ENCODE data around the gene GUCA1A. TPM values are rescaled to one million over a fixed set of nuclear protein-coding genes. Genes with fewer than 3 reads are reported as not detected.
"Not testable (repeated sequence)": the region's sequence is repeated elsewhere in the genome, so short reads cannot be mapped to it uniquely, and the experiment has no call there.

Gene GUCA1A
- total RNA-seq, 1 donor from 2014 or later, result not detected

DNA sequence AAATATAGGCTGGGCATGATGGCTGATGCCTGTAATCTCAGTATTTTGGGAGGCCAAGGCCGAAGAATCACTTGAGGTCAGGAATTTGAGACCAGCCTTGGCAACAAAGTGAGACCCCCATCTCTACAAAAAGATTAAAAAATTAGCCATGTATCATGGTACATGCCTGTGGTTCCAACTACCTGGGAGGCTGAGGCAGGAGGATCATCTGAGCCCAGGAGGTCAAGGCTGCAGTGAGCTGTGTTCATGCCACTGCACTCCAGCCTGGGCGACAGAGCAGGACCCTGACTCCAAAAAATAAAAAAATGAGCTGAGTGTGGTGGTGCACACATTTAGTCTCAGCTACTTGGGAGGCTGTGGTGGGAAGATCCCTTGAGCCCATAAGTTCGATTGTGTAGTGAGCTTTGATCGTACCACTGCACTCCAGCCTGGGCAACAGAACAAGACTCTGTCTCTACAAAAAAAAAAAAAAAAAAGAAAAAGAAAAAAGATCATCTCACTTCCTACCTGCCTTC, 31.7 kb downstream of the GUCA1A start:
- no peak for DNase-seq (ENCODE audit: low read depth in 2 of 2)

- DNase-seq (ENCODE audit: low read depth in 2 of 2), result not testable (repeated sequence)
These were observed 34.4 kb downstream of the GUCA1A start for GRCh38 chr6:42207559-42207958.

- DNase-seq (ENCODE audit: low read depth in 2 of 2), result peak in 1 of 2 donors; percentile 96
These were observed 37.4 kb downstream of the GUCA1A start for GRCh38 chr6:42210551-42210950.

GRCh38 chr6:42211726-42212125, 38.6 kb downstream of the GUCA1A start:
- DNase-seq (ENCODE audit: low read depth in 2 of 2), result no peak

GRCh38 chr6:42212442-42212841, 39.3 kb downstream of the GUCA1A start:
- DNase-seq (ENCODE audit: low read depth in 2 of 2), result no peak

- DNase-seq (ENCODE audit: low read depth in 2 of 2), result not testable (repeated sequence)
These were observed 43.3 kb downstream of the GUCA1A start for GRCh38 chr6:42216495-42216894.

DNA sequence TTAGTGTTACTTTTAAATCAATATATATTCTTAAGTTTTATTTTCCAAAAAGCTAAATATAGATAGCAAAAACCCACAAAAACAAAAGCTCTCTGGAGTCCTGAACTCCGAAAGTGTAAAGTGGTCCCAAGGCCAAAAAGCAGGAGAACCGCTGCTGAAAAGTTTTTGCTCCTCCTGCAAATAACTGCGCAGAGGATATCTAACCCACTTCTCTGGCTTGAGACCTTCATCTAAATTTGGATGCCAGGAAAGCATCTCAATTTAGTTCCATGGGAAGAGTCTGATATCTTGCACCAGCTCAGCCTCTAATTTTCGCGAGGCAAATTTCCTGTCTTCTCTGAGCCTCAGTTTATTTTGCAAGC, 44.0 kb downstream of the GUCA1A start:
- DNase-seq (ENCODE audit: low read depth in 2 of 2), result peak in 1 of 2 donors; percentile 10

DNA sequence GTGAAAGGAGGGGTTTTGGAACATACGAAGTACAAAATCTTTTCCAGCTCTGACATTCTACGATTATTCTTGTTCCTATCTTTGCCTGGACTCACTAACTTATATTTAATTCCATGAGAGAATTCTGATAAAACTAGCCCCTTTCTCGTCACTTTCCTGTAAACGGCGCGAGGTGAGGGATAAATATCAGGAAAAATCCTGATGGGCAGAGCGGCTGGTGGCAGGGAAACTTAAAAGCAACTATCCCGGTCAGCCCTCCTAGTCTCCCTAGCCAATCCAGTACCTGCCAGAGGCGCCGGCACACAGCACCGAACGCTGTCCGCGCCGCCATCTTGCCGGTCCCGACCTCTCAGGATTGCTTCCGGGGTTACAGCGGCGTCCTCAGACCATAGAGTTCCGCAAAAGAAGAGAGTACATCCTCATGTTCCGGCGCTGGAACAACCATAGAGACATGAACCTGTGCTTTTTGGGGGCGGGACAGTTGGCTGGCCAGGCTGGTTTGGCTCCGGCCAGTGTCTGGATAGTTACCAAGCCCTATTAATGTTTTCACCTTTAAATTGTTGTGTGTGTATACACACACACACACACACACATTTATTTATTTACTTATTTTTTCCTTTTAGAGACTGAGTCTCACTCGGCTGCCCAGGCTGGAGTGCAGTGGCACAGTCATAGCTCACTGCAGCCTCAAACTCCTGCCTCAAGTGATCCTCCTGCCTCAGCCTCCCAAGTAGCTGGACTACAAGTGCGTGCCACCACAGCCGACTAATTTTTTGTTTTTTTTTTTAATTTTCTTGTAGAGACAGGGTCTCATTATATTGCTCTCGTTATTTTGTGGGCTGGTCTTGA, 44.6 kb downstream of the GUCA1A start, which contains the start of gene MRPS10:
TSS of gene MRPS10 (minus strand) at position 343 of the 849 bp plus-strand sequence. CDS start at position 331, 12 bp downstream.
- peak; percentile 96 for DNase-seq (ENCODE audit: low read depth in 2 of 2)

DNA sequence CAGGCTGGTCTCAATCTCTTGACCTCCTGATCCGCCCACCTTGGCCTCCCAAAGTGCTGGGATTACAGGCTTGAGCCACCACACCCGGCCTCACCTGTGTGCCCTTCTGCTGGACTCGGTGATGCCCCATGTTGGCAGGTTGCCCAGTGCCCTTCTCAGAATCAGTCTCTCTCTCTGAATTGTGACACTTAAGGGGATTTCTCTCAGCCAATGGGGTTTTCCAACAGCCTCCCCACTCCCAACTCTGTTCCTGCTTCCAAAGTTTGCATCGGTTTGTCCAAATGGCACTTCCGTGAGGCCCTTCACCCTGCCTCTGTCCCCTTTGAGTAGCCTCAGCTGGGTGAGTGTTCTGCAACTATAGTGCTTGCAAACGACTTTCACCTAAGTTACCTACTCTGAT, 47.6 kb downstream of the GUCA1A start:
- no peak for DNase-seq (ENCODE audit: low read depth in 2 of 2)

GRCh38 chr6:42221546-42221945, 48.4 kb downstream of the GUCA1A start:
- DNase-seq (ENCODE audit: low read depth in 2 of 2), result no peak

- DNase-seq (ENCODE audit: low read depth in 2 of 2), result no peak
These were observed 49.3 kb downstream of the GUCA1A start for GRCh38 chr6:42222448-42222847.

- peak in 1 of 2 donors; percentile 85 for DNase-seq (ENCODE audit: low read depth in 2 of 2)
These were observed 51.3 kb downstream of the GUCA1A start for GRCh38 chr6:42224222-42225028.

GRCh38 chr6:42225029-42225339, 51.8 kb downstream of the GUCA1A start:
- DNase-seq (ENCODE audit: low read depth in 2 of 2), result no peak

- DNase-seq (ENCODE audit: low read depth in 2 of 2), result peak in 1 of 2 donors; percentile 34
These were observed 52.3 kb downstream of the GUCA1A start for GRCh38 chr6:42225419-42225818.

DNA sequence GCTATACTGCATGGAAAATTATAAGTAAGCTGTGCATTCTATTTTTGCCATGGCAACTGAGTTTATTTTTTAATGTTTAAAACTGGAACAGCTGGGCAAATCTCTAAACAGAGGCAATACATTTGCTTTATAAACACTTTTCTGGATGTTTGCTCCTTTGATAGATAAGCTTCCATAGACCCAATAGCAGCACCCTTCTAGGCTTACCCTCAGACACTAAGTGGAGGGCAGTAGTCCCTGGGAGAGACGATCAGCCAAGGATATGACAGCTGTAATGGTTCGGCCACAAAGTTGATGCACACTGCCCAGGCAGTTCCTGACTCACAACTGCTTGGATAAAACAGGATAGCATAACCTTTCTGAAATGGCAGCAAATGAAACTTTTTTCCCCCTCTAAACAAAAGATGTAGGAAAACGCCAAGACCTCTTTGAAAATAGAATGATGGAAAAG, 53.0 kb downstream of the GUCA1A start:
- DNase-seq (ENCODE audit: low read depth in 2 of 2), result peak; percentile 62 to 65

DNA sequence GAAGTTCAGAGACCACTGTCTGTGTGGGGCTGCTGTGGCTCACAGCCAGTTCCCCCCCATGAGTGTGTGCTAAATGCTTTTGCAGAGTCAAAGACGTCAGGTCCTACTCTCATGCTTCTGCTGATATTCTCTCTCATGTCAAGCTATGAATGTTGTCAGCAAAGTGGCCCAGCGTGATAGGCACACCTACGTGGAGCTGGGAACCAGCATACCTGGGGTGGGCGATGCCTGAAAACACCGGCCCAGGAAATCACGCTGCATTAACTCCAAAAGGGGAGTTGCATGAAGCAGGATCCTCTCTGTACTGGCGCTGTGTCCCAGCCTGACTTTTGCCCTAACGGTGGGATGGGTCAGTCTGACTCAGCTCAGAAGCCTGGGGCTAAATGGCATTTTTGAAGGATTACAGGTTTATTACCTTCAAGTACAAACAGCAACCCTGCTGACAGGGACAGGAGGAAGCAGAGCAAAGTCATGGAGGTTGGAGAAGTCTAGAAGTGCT, 53.5 kb downstream of the GUCA1A start:
- DNase-seq (ENCODE audit: low read depth in 2 of 2), result peak in 1 of 2 donors; percentile 21

- DNase-seq (ENCODE audit: low read depth in 2 of 2), result no peak
These were observed 54.1 kb downstream of the GUCA1A start for GRCh38 chr6:42227173-42227850.

DNA sequence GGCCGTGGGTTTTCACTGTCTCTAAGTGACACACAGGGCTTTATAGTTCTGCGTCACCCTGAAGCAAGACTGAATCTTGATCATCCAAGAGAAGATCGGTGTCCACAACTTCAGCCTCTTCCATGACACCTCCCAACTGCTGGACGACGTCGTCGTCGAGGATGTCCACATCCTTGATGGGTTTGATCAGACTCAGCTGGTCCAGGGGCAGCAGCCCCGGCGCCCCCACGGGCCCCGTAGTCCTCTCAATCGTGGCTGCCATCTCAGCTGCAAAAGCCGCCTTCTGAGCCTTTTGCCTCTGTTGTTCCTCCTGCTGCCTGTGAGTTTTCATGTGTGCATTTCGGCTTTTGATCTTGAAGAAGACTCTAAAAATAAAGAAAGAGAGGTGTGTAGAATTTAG, 55.1 kb downstream of the GUCA1A start:
- DNase-seq (ENCODE audit: low read depth in 2 of 2), result no peak
